ENCODE measurements around the gene SLC38A8.
A peak's percentile ranks its signal among the peaks of the same experiment; 100 is the strongest.

Gene SLC38A8

GRCh38 chr16:84042308-84042878 is at the start of gene SLC38A8:
Gene SLC38A8 (minus strand): TSS chr16:84042795. CDS start chr16:84042157, 638 bp downstream.
- no peak for DNase-seq (ENCODE audit: low read depth)

- DNase-seq (ENCODE audit: low read depth): no peak
Measured at GRCh38 chr16:84091460-84091859, 48.9 kb upstream of the SLC38A8 start.

- DNase-seq (ENCODE audit: low read depth): no peak
Measured at GRCh38 chr16:84090211-84090610, 47.6 kb upstream of the SLC38A8 start.

- DNase-seq (ENCODE audit: low read depth): peak; percentile 33
Measured at GRCh38 chr16:84088695-84089395, 46.2 kb upstream of the SLC38A8 start.

GRCh38 chr16:84087466-84088151 is 45.0 kb upstream of the SLC38A8 start:
- DNase-seq (ENCODE audit: low read depth): no peak

GRCh38 chr16:84087001-84087400 is 44.4 kb upstream of the SLC38A8 start:
- DNase-seq (ENCODE audit: low read depth): no peak

- DNase-seq (ENCODE audit: low read depth): no peak
Measured at GRCh38 chr16:84086341-84086740, 43.7 kb upstream of the SLC38A8 start.

GRCh38 chr16:84085773-84086172 is 43.2 kb upstream of the SLC38A8 start:
- no peak for DNase-seq (ENCODE audit: low read depth)

GRCh38 chr16:84085271-84085667 is 42.7 kb upstream of the SLC38A8 start:
- no peak for DNase-seq (ENCODE audit: low read depth)

- DNase-seq (ENCODE audit: low read depth): peak; percentile 44
Measured at GRCh38 chr16:84084570-84085270, 42.1 kb upstream of the SLC38A8 start.

- no peak for DNase-seq (ENCODE audit: low read depth)
Measured at GRCh38 chr16:84082835-84083569, 40.4 kb upstream of the SLC38A8 start.

GRCh38 chr16:84082110-84082509 is 39.5 kb upstream of the SLC38A8 start:
- DNase-seq (ENCODE audit: low read depth): no peak

- no peak for DNase-seq (ENCODE audit: low read depth)
Measured at GRCh38 chr16:84081446-84081989, 38.9 kb upstream of the SLC38A8 start.

- DNase-seq (ENCODE audit: low read depth): no peak
Measured at GRCh38 chr16:84080813-84081212, 38.2 kb upstream of the SLC38A8 start.

- DNase-seq (ENCODE audit: low read depth): no peak
Measured at GRCh38 chr16:84080378-84080777, 37.8 kb upstream of the SLC38A8 start.

- no peak for DNase-seq (ENCODE audit: low read depth)
Measured at GRCh38 chr16:84079664-84080063, 37.1 kb upstream of the SLC38A8 start.

GRCh38 chr16:84075376-84075775 is 32.8 kb upstream of the SLC38A8 start:
- DNase-seq (ENCODE audit: low read depth): no peak

GRCh38 chr16:84074721-84075120 is 32.1 kb upstream of the SLC38A8 start:
- DNase-seq (ENCODE audit: low read depth): no peak

GRCh38 chr16:84072014-84072413 is 29.4 kb upstream of the SLC38A8 start:
- DNase-seq (ENCODE audit: low read depth): no peak

GRCh38 chr16:84071121-84071520 is 28.5 kb upstream of the SLC38A8 start:
- DNase-seq (ENCODE audit: low read depth): no peak

- no peak for DNase-seq (ENCODE audit: low read depth)
Measured at GRCh38 chr16:84069540-84069939, 26.9 kb upstream of the SLC38A8 start.
